Stomach (tissue), 4 donors: ENCODE data around the gene TTL.
"Not testable (repeated sequence)": the region's sequence is repeated elsewhere in the genome, so short reads cannot be mapped to it uniquely, and the experiment has no call there.

Experiments
- CTCF ChIP-seq, 7 experiments: fragments of 450-650 bp in 4 of 7; fragments of 200-600 bp in 3 of 7; sonication (generic) in 3 of 7; IDR thresholded peaks; one replicate each; pipeline ENCODE4 v1.5.1; 2016 to 2019; ENCODE audit warnings: antibody characterized with exemption in 7 of 7, control low read depth in 2 of 7, mild to moderate bottlenecking in 1 of 7
- POLR2A ChIP-seq, 4 donors: fragments of 450-650 bp; IDR thresholded peaks; one replicate each; pipeline ENCODE4 v1.6.1; 2016; ENCODE audit warnings: antibody characterized with exemption in 4 of 4, control low read depth in 2 of 4, mild to moderate bottlenecking in 1 of 4, moderate library complexity in 1 of 4
- POLR2AphosphoS5 ChIP-seq, 3 donors: sonication (generic); formaldehyde crosslinking; IDR thresholded peaks; one replicate each; pipeline ENCODE4 v1.6.1; 2016; ENCODE audit warnings: antibody characterized with exemption in 3 of 3

GRCh38 chr2:112444256-112444655, 37.7 kb upstream of the TTL start:
- TF ChIP-seq POLR2AphosphoS5, POLR2A, CTCF (IDR thresholded peaks at IDR 0.05): not testable (repeated sequence)
